HepG2 (cell line): ENCODE measurements around the gene FSIP1. TPM values are rescaled to one million over a fixed set of nuclear protein-coding genes. Genes with fewer than 3 reads are reported as not detected.

Experiments
- ATAC-seq: fragments of 200-7000 bp; cut with Tn5 transposase; 3 replicates; pipeline ENCODE4 v1.9.1; 2020; ENCODE audit warnings: mild to moderate bottlenecking, moderate library complexity
- BruUV-seq: library from RNA; stranded (reverse); fragments of 400-500 nt; replicated peaks from 2 replicates; lab custom pipeline; 2021; lab: Mats Ljungman, UMichigan
- CTCF ChIA-PET: fragments of 300-600 bp; formaldehyde crosslinking; extraction: SDS; loops from one replicate; lab custom pipeline; 2021; ENCODE audit warnings: low total read pairs, inconsistent platforms, low intra/inter-chr PET ratio; lab: Yijun Ruan, JAX
- POLR2A ChIA-PET: fragments of 350-600 bp; sonication (Branson Sonifier 250); formaldehyde crosslinking; loops from one replicate; lab custom pipeline; 2020; ENCODE audit warnings: antibody characterized with exemption, inconsistent platforms; lab: Yijun Ruan, JAX
- DNase-seq: peaks from one replicate; pipeline ENCODE4 v3.0.0-alpha.2; 2015; ENCODE audit warnings: low spot score
- FAIRE-seq: peaks from 3 replicates; lab custom pipeline; 2011; peaks lifted over from hg19 to GRCh38; lab: Jason Lieb, UNC
- H2AFZ ChIP-seq: one replicate; pipeline ENCODE4 v1.6.1; 2011; ENCODE audit warnings: low read length, inconsistent platforms
- H3K27ac ChIP-seq: fragments of 300-600 bp; 3 replicates; pipeline ENCODE4 v1.8.0; 2011; ENCODE audit warnings: mixed run types, mild to moderate bottlenecking, mixed read lengths, low read length, inconsistent platforms; ENCODE audit not compliant: insufficient read depth; ENCODE audit errors: extremely low read length
- H3K27me3 ChIP-seq, 2 experiments: fragments of 200-600 bp in 1 of 2; 2 replicates in 1 of 2; 3 replicates in 1 of 2; pipeline versions ENCODE4 v1.6.0 to v1.8.0; 2011; ENCODE audit warnings: low read length in 2 of 2, mild to moderate bottlenecking in 2 of 2, moderate library complexity in 2 of 2, inconsistent platforms in 1 of 2; ENCODE audit not compliant: insufficient read depth in 2 of 2, control insufficient read depth in 1 of 2
- H3K36me3 ChIP-seq, 2 experiments: fragments of 200-600 bp in 1 of 2; replicated peaks in 1 of 2; 2 replicates in 1 of 2; 3 replicates in 1 of 2; pipeline versions ENCODE4 v1.5.1 to v1.8.0; 2011; ENCODE audit warnings: low read length in 2 of 2, inconsistent platforms in 1 of 2; ENCODE audit not compliant: insufficient read depth in 2 of 2, control insufficient read depth in 1 of 2
- H3K4me1 ChIP-seq: 2 replicates; pipeline ENCODE4 v1.5.1; 2012; ENCODE audit warnings: low read length, inconsistent platforms; ENCODE audit not compliant: insufficient read depth
- H3K4me2 ChIP-seq: 2 replicates; pipeline ENCODE4 v1.6.0; 2011; ENCODE audit warnings: low read depth, low read length, inconsistent platforms
- H3K4me3 ChIP-seq, 3 experiments: fragments of 200-600 bp in 1 of 3; sonication (generic), shearing (Covaris generic) in 1 of 3; replicated peaks in 1 of 3; 2 replicates each; pipeline ENCODE4 v1.5.1; 2011 to 2016; ENCODE audit warnings: low read length in 3 of 3, inconsistent platforms in 2 of 3, low read depth in 2 of 3, mild to moderate bottlenecking in 2 of 3, control low read depth in 1 of 3, mixed read lengths in 1 of 3; ENCODE audit not compliant: insufficient read depth in 1 of 3
- H3K79me2 ChIP-seq: one replicate; pipeline ENCODE4 v1.6.1; 2011; ENCODE audit warnings: low read length, inconsistent platforms; ENCODE audit not compliant: insufficient read depth
- H3K9ac ChIP-seq: 2 replicates; pipeline ENCODE4 v1.6.0; 2011; ENCODE audit warnings: mild to moderate bottlenecking, low read depth, low read length, inconsistent platforms; ENCODE audit not compliant: insufficient read depth
- H3K9me3 ChIP-seq: 2 replicates; pipeline ENCODE4 v1.5.1; 2012; ENCODE audit warnings: mild to moderate bottlenecking, low read length
- H4K20me1 ChIP-seq: 2 replicates; pipeline ENCODE4 v1.6.0; 2011; ENCODE audit warnings: inconsistent platforms, mild to moderate bottlenecking, low read length, moderate library complexity; ENCODE audit not compliant: insufficient read depth
- FOSL1 ChIP-seq: sonication (generic); formaldehyde crosslinking; IDR thresholded peaks from 2 replicates; pipeline ENCODE4 v1.9.0; 2021; ENCODE audit warnings: missing genetic modification reagents, borderline replicate concordance
- FOXC1 ChIP-seq: sonication (generic); formaldehyde crosslinking; IDR thresholded peaks from 2 replicates; pipeline ENCODE4 v1.8.0; 2022; ENCODE audit warnings: mild to moderate bottlenecking, missing genetic modification reagents, borderline replicate concordance
- JARID2 ChIP-seq: sonication (generic); formaldehyde crosslinking; IDR thresholded peaks from 2 replicates; pipeline ENCODE4 v1.8.1; 2023; ENCODE audit warnings: missing genetic modification reagents, inconsistent platforms; ENCODE audit not compliant: insufficient replicate concordance
- MAFF ChIP-seq: IDR thresholded peaks from 2 replicates; pipeline ENCODE4 v1.6.1; 2011; ENCODE audit warnings: low read depth, low read length, improper control_type of control experiment
- MAFK ChIP-seq, 2 experiments: IDR thresholded peaks in 1 of 2; conservative IDR thresholded peaks in 1 of 2; 2 replicates each; pipeline ENCODE4 v1.6.1; 2011; ENCODE audit warnings: improper control_type of control experiment in 2 of 2, low read length in 2 of 2
- MED1 ChIP-seq: sonication (generic); formaldehyde crosslinking; IDR thresholded peaks from 2 replicates; pipeline ENCODE4 v1.4.0; 2020; ENCODE audit warnings: missing genetic modification reagents
- SNRNP70 ChIP-seq: fragments of 200-400 bp; formaldehyde crosslinking; IDR thresholded peaks from 2 replicates; pipeline ENCODE4 v1.6.1; 2017; ENCODE audit warnings: mild to moderate bottlenecking, low read depth, low read length, moderate library complexity
- SOX6 ChIP-seq, 2 experiments: fragments of 450-650 bp in 1 of 2; sonication (generic) in 1 of 2; formaldehyde crosslinking in 1 of 2; IDR thresholded peaks; 2 replicates each; pipeline versions ENCODE4 v1.4.0 to v1.6.1; 2017 to 2020; ENCODE audit warnings: antibody characterized with exemption in 1 of 2, mild to moderate bottlenecking in 1 of 2, missing genetic modification reagents in 1 of 2
- SP1 ChIP-seq, 2 experiments: fragments of 450-650 bp in 1 of 2; sonication (generic) in 1 of 2; formaldehyde crosslinking in 1 of 2; IDR thresholded peaks; 2 replicates each; pipeline versions ENCODE4 v1.4.0 to v1.6.1; 2016 to 2020; ENCODE audit warnings: missing genetic modification reagents in 1 of 2
- ZNF543 ChIP-seq: sonication (generic); formaldehyde crosslinking; IDR thresholded peaks from 2 replicates; pipeline ENCODE4 v1.4.0; 2020; ENCODE audit warnings: mild to moderate bottlenecking, missing genetic modification reagents
- ZNF556 ChIP-seq: sonication (generic); formaldehyde crosslinking; IDR thresholded peaks from 2 replicates; pipeline ENCODE4 v1.4.0; 2020; ENCODE audit warnings: mild to moderate bottlenecking, missing genetic modification reagents, borderline replicate concordance
- ZNF746 ChIP-seq: sonication (generic); formaldehyde crosslinking; IDR thresholded peaks from 2 replicates; pipeline ENCODE4 v1.8.0; 2022; ENCODE audit warnings: mild to moderate bottlenecking, missing genetic modification reagents
- ZNF879 ChIP-seq: sonication (generic); formaldehyde crosslinking; IDR thresholded peaks from 2 replicates; pipeline ENCODE4 v1.8.1; 2023; ENCODE audit warnings: missing genetic modification reagents
- ZNF883 ChIP-seq: sonication (generic); formaldehyde crosslinking; IDR thresholded peaks from 2 replicates; pipeline ENCODE4 v1.5.1; 2020; ENCODE audit warnings: mild to moderate bottlenecking, missing genetic modification reagents; ENCODE audit errors: not compliant biosample characterization
- WGBS: methylation state at CpG from one replicate; pipeline ENCODE4 v1.1.6; 2017; ENCODE audit warnings: low lambda C conversion rate; 5-methylcytosine and 5-hydroxymethylcytosine counted together
- in situ Hi-C: cut with HindIII; loops from 2 replicates; pipeline ENCODE4 v1.10.0; 2017; ENCODE audit warnings: low pct_unique_long_range_greater_than_20kb; ENCODE audit not compliant: extremely low pct_ligation_motif_present
- intact Hi-C: fragments of 100-400 bp; cut with micrococcal nuclease; formaldehyde crosslinking; loops from one replicate; pipeline ENCODE4 v1.10.0; 2022; ENCODE audit not compliant: unreplicated experiment
- polyA plus RNA-seq, 8 experiments: library from polyadenylated mRNA; depleted of rRNA in 3 of 8; stranded (reverse) in 7 of 8; unstranded in 1 of 8; fragments of >200 nt; fragmentation: Illumina TruSeq in 4 of 8; extraction: Trizol in 4 of 8; gene quantifications; 2 replicates each; pipeline versions ENCODE4 v1.2.1 to v1.2.3, GENCODE V29; 2011 to 2016; ENCODE audit warnings: low read depth in 4 of 8, missing spikeins in 1 of 8, mixed read lengths in 1 of 8; ENCODE audit not compliant: insufficient read depth in 1 of 8
- total RNA-seq, 5 experiments: library from RNA; depleted of rRNA; stranded (reverse); fragments of >200 nt; fragmentation: Illumina TruSeq; extraction: Trizol; gene quantifications; 2 replicates each; pipeline ENCODE4 v1.2.3, GENCODE V29; 2016; ENCODE audit warnings: low read depth in 1 of 5
- TF ChIP-seq, protein P1 (sequence below): IDR thresholded peaks from 2 replicates; pipeline ENCODE4 v1.6.1; 2012; ENCODE audit warnings: inconsistent platforms
- TF ChIP-seq, protein P2 (sequence below): sonication (generic); formaldehyde crosslinking; IDR thresholded peaks from 2 replicates; pipeline ENCODE4 v1.4.0; 2020; ENCODE audit warnings: missing genetic modification reagents

FSIP1 gene
- total and polyA plus RNA-seq, 2 of the 13 experiments (the other 11 are each of a cell fraction or from before 2014, with no cell fraction given): 0.18 TPM; not detected in 1

- Histone ChIP-seq H3K4me2 (no peak overlapping the region), H4K20me1 (no peaks in the 10 kb centered on the region), H3K27me3 (no peaks in the 10 kb centered on the region), H3K27ac (no peak overlapping the region), H3K36me3 (no peaks in the 10 kb centered on the region), H3K9me3 (no peaks in the 10 kb centered on the region), H3K79me2 (no peaks in the 10 kb centered on the region), H3K4me3 (no peak overlapping the region), H3K9ac (no peak overlapping the region), H3K4me1 (no peaks in the 10 kb centered on the region; the same call in 1 of the 2 replicates), H2AFZ (no peak overlapping the region)
- ATAC-seq (no peak), DNase-seq (no peak), FAIRE-seq (no peak)
- ChIA-PET POLR2A (no interaction called here), CTCF (no interaction called here)
- intact Hi-C loops: no loop called here
- no TSS peak for BruUV-seq
- no peak for TF ChIP-seq ZNF746 (CRISPR knock-in tag)
- no peak for TF ChIP-seq SP1 (IDR thresholded peaks at IDR 0.05)
- no peak for TF ChIP-seq SP1 (CRISPR knock-in tag; IDR thresholded peaks at IDR 0.05)
- TF ChIP-seq ZNF883: no peak
- no peak for TF ChIP-seq FOXC1
- TF ChIP-seq ZNF543 (CRISPR knock-in tag): no peak
- TF ChIP-seq SNRNP70: no peak
- WGBS: 33% methylated on average over 6 of the region's 6 CpGs
- in situ Hi-C loops: no loop called here
Measured at GRCh38 chr15:39720621-39721611, 61.7 kb downstream of the FSIP1 start.

DNA sequence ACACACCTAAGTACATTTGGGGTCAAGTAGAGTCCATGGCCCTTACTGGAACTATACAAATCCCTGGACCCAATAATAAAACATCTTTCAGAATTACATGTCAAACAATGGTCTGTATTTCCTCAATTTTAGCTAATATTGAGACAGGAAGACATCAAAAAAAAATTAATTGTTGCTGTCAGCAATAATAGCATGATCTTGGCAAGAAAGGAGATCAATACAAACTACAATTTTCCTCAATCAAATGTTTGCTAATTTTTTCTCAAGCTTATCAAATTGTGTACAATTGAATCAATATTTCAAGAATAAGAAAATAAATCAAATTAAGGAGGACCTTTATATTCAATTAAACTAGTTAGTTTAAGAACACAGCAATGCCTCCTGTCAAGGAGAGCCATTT lies 62.6 kb downstream of the FSIP1 start:
- H3K27ac ChIP-seq: no peak overlapping the region
- H3K79me2 ChIP-seq: no peaks in the 10 kb centered on the region
- intact Hi-C loops: no loop called here
- H4K20me1 ChIP-seq: no peaks in the 10 kb centered on the region
- H3K9ac ChIP-seq: no peak overlapping the region
- POLR2A ChIA-PET: no interaction called here
- FAIRE-seq (no peak), DNase-seq (no peak), ATAC-seq (no peak)
- no peak overlapping the region for H3K4me3 ChIP-seq
- BruUV-seq: no TSS peak
- in situ Hi-C loops: no loop called here
- H3K27me3 ChIP-seq: no peaks in the 10 kb centered on the region
- no peak overlapping the region for H3K4me2 ChIP-seq
- H2AFZ ChIP-seq: no peak overlapping the region
- H3K9me3 ChIP-seq: no peaks in the 10 kb centered on the region
- CTCF ChIA-PET: no interaction called here
- H3K36me3 ChIP-seq: no peaks in the 10 kb centered on the region
- no peaks in the 10 kb centered on the region; the same call in 1 of the 2 replicates for H3K4me1 ChIP-seq
- TF ChIP-seq MAFK (conservative IDR thresholded peaks at IDR 0.05 in 1 of 2, IDR thresholded peaks at IDR 0.05 in 1 of 2; ENCODE audit: low read length in 2 of 2): peak in 1 of 2 experiments; percentile 39; a peak in 1 of 4 replicates
- TF ChIP-seq ZNF556 (CRISPR knock-in tag): no peak
- TF ChIP-seq FOSL1 (CRISPR knock-in tag): no peak
- TF ChIP-seq ZNF879 (CRISPR knock-in tag): no peak
- 0 out of 2 replicates have a peak, but pooled peaks have one; percentile 3 for TF ChIP-seq MAFF
- TF ChIP-seq ZNF746 (CRISPR knock-in tag): no peak
- TF ChIP-seq SOX6 (IDR thresholded peaks at IDR 0.05): no peak
- TF ChIP-seq SOX6 (CRISPR knock-in tag; IDR thresholded peaks at IDR 0.05): no peak
- TF ChIP-seq JARID2 (CRISPR knock-in tag): no peak
- no peak for TF ChIP-seq MED1 (CRISPR knock-in tag)
- no peak for TF ChIP-seq SP1 (IDR thresholded peaks at IDR 0.05)
- TF ChIP-seq SP1 (CRISPR knock-in tag; IDR thresholded peaks at IDR 0.05): no peak
- TF ChIP-seq, protein P1, sequence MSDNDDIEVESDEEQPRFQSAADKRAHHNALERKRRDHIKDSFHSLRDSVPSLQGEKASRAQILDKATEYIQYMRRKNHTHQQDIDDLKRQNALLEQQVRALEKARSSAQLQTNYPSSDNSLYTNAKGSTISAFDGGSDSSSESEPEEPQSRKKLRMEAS: no peak
- TF ChIP-seq, protein P2, sequence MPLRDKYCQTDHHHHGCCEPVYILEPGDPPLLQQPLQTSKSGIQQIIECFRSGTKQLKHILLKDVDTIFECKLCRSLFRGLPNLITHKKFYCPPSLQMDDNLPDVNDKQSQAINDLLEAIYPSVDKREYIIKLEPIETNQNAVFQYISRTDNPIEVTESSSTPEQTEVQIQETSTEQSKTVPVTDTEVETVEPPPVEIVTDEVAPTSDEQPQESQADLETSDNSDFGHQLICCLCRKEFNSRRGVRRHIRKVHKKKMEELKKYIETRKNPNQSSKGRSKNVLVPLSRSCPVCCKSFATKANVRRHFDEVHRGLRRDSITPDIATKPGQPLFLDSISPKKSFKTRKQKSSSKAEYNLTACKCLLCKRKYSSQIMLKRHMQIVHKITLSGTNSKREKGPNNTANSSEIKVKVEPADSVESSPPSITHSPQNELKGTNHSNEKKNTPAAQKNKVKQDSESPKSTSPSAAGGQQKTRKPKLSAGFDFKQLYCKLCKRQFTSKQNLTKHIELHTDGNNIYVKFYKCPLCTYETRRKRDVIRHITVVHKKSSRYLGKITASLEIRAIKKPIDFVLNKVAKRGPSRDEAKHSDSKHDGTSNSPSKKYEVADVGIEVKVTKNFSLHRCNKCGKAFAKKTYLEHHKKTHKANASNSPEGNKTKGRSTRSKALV (CRISPR knock-in tag): no peak
